ENCODE data around the gene MYO5C.

DNA sequence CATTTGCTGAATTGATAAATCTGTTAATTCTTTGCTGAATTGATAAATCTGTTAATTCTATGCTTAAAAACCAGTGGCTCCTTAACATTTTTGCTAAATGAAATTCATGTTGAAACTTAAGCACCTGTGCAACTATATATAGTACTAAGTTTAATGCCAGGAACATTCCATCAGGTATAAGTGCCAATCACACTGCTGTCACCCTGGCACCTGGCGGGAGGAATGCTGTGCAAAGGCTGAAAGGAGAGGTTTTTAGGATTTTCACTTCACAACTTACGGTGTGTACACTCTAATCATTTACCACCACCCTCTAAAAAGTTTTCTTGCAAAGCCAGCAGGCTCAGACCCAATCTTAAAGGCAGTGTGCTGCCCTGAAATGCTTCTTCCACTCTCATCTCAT lies 33.5 kb upstream of the MYO5C start:
- TF ChIP-seq, protein P1, sequence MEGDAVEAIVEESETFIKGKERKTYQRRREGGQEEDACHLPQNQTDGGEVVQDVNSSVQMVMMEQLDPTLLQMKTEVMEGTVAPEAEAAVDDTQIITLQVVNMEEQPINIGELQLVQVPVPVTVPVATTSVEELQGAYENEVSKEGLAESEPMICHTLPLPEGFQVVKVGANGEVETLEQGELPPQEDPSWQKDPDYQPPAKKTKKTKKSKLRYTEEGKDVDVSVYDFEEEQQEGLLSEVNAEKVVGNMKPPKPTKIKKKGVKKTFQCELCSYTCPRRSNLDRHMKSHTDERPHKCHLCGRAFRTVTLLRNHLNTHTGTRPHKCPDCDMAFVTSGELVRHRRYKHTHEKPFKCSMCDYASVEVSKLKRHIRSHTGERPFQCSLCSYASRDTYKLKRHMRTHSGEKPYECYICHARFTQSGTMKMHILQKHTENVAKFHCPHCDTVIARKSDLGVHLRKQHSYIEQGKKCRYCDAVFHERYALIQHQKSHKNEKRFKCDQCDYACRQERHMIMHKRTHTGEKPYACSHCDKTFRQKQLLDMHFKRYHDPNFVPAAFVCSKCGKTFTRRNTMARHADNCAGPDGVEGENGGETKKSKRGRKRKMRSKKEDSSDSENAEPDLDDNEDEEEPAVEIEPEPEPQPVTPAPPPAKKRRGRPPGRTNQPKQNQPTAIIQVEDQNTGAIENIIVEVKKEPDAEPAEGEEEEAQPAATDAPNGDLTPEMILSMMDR (CRISPR knock-in tag; IDR thresholded peaks at IDR 0.05), result no peak
- TF ChIP-seq POLR2A (IDR thresholded peaks at IDR 0.05; ENCODE audit: insufficient read depth in 1 of 2, low read depth in 2 of 2, low read length in 2 of 2), result no peak
- TF ChIP-seq, protein P2, sequence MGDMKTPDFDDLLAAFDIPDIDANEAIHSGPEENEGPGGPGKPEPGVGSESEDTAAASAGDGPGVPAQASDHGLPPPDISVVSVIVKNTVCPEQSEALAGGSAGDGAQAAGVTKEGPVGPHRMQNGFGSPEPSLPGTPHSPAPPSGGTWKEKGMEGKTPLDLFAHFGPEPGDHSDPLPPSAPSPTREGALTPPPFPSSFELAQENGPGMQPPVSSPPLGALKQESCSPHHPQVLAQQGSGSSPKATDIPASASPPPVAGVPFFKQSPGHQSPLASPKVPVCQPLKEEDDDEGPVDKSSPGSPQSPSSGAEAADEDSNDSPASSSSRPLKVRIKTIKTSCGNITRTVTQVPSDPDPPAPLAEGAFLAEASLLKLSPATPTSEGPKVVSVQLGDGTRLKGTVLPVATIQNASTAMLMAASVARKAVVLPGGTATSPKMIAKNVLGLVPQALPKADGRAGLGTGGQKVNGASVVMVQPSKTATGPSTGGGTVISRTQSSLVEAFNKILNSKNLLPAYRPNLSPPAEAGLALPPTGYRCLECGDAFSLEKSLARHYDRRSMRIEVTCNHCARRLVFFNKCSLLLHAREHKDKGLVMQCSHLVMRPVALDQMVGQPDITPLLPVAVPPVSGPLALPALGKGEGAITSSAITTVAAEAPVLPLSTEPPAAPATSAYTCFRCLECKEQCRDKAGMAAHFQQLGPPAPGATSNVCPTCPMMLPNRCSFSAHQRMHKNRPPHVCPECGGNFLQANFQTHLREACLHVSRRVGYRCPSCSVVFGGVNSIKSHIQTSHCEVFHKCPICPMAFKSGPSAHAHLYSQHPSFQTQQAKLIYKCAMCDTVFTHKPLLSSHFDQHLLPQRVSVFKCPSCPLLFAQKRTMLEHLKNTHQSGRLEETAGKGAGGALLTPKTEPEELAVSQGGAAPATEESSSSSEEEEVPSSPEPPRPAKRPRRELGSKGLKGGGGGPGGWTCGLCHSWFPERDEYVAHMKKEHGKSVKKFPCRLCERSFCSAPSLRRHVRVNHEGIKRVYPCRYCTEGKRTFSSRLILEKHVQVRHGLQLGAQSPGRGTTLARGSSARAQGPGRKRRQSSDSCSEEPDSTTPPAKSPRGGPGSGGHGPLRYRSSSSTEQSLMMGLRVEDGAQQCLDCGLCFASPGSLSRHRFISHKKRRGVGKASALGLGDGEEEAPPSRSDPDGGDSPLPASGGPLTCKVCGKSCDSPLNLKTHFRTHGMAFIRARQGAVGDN (CRISPR knock-in tag; IDR thresholded peaks at IDR 0.05), result no peak
